HG03521 (cell line): ENCODE data around the gene CAVIN2.

Source experiments
- ATAC-seq: cut with Tn5 transposase; IDR thresholded peaks from one replicate; pipeline ENCODE4 v1.9.1; 2021; ENCODE audit warnings: mild to moderate bottlenecking, moderate library complexity; ENCODE audit not compliant: unreplicated experiment

The CAVIN2 gene

GRCh38 chr2:191866195-191866594 is 19.3 kb upstream of the CAVIN2 start:
- no peak for ATAC-seq

- no peak for ATAC-seq
Observed at GRCh38 chr2:191864628-191865374, 17.9 kb upstream of the CAVIN2 start.

- no peak for ATAC-seq
Observed at GRCh38 chr2:191863988-191864387, 17.1 kb upstream of the CAVIN2 start.

GRCh38 chr2:191862156-191862775 is 15.4 kb upstream of the CAVIN2 start:
- ATAC-seq, result no peak

GRCh38 chr2:191860760-191861466 is 14.0 kb upstream of the CAVIN2 start:
- no peak for ATAC-seq

- ATAC-seq, result no peak
Observed at GRCh38 chr2:191859681-191860080, 12.8 kb upstream of the CAVIN2 start.

- ATAC-seq, result no peak
Observed at GRCh38 chr2:191857886-191858285, 11.0 kb upstream of the CAVIN2 start.

GRCh38 chr2:191857259-191857805 is 10.4 kb upstream of the CAVIN2 start:
- ATAC-seq, result no peak

GRCh38 chr2:191856111-191856876 is 9.4 kb upstream of the CAVIN2 start:
- ATAC-seq, result no peak

- ATAC-seq, result no peak
Observed at GRCh38 chr2:191855382-191855781, 8.5 kb upstream of the CAVIN2 start.

GRCh38 chr2:191854382-191855372 is 7.8 kb upstream of the CAVIN2 start:
- ATAC-seq, result no peak

GRCh38 chr2:191853843-191854242 is 7.0 kb upstream of the CAVIN2 start:
- ATAC-seq, result no peak

GRCh38 chr2:191851158-191851557 is 4.3 kb upstream of the CAVIN2 start:
- no peak for ATAC-seq

GRCh38 chr2:191848771-191849767 is 2.2 kb upstream of the CAVIN2 start:
- no peak for ATAC-seq

- ATAC-seq, result no peak
Observed at GRCh38 chr2:191847764-191848163, 876 bp upstream of the CAVIN2 start.

- no peak for ATAC-seq
Observed at GRCh38 chr2:191845876-191846514, 893 bp downstream of the CAVIN2 start.

- ATAC-seq, result no peak
Observed at GRCh38 chr2:191845248-191845715, 1.6 kb downstream of the CAVIN2 start.

GRCh38 chr2:191844706-191845105 is 2.2 kb downstream of the CAVIN2 start:
- no peak for ATAC-seq
